ENCODE data around the gene PBX3. TPM values are rescaled to one million over a fixed set of nuclear protein-coding genes. Genes with fewer than 3 reads are reported as not detected.

The PBX3 gene
- polyA plus RNA-seq, 1 donor: 34.0 TPM

DNA sequence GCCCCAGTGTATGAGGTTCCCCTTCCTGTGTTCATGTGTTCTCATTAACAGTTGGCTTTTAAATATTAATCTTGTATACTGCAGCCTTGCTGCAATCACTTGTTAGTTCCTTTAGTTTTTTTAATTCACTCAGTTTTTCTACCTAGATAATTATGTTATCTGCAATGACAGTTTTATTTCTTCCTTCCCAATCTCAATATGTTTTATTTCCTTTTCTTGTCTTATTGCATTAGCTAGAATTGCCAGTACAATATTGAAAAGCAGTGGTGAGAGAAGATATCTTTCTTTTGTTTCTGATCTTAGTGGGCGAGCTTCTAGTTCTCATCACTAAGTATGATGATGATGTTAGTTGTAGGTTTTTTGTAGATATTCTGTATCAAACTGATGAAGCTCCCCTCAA lies 232.2 kb downstream of the PBX3 start:
- no peak for DNase-seq

DNA sequence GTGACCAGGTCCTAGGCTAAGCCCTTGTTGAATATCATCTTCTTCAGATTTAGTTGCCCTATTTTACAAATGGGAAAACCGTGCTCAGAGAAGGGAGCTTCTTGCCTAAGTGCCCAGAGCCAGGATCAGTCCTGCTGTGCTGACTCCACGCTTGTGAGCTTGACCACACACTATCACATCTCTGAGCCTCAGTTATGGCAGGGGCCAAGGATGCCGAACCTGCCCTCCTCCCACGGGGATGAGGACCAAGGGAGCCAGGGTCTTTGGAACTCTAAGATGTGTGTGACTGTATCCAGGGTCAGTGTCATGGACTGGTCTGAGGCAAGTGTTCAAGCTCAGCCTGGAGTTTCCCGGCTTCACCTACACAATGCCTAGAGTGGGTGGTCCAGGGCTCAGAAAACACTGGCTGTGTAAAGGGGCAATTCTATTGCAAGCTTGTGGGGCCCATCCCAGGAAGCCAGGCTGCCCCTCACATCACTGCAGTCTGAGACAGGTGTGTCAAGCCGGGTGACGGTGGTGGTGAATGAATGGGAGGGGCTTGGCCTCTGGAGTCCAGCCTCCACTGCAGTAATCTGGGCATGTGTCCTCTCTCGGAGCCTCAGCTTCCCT lies 235.7 kb downstream of the PBX3 start:
- DNase-seq: no peak

DNA sequence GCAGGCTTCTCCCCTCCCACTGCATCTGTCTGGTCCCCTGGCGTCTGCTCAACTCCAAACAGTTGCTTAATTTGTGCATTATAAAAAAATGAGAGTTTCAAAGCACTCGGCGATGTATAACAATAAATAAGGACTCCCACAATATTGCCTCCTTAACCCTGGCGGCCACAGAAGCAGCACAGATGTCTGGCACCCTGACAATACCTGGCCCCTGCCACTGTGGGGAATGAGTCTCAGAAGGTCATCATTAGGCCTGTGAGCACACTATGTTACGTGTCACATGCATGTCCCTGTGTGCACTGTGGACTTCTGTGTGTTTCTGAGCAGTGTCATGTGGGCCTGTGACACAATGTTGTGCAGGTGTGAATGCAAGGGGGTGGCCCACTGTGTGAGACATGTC lies 236.5 kb downstream of the PBX3 start:
- no peak for DNase-seq

DNA sequence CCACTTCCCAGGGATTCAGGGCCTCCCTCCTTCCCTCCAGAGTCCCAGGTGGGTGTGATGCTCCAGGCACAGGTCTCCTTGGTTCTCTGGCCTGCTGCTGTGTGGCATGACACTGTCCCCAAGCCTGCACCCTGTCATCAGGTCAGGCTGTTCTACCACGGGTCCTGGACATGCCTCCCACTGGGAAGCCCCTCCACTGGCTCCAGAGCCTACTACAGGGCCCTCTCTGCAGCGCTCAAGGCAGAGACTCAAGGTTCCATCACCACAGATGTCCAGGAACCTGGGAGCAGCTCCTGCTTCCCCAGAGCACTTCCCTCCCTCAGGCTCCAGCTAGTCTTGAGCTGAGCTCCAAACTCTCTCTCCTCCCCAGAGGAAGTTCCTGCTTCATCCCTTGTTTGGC lies 237.3 kb downstream of the PBX3 start:
- DNase-seq: no peak

DNA sequence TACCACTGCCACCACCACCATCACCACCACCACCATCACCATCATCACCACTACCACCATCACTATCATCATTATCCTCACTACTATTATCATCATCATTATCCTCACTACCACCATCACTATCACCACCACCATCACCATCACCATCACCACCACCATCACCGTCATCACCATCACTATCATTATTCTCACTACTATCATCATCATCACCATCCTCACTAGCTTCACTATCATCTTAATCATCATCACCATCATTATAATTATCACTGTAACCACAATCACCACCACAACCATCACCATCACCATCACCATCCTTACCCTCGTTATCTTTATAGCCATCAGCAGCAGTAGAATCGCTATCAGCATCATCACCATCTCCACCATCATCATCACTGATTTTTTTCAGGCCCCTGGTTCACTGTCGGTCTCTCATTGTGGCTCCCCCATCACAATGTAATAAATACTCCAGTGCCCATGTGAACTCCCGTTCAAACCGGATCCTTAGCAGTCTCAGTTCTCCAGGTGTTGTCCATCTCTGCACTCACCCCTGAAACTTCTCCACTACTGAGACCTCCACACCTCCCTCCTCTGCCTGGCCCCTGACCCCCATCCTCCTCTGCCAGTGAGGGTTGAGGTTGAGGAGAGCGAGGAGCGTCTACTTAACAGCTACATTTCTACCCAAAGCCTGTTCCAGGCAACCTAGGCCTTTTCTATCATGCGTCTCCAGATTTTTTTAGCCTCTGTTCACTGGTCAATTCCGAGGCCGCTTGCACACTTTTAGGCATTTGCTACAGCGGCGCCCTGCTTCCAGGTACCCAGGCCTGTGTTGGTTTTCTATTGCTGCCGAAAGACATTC lies 238.2 kb downstream of the PBX3 start:
- no peak for DNase-seq

DNA sequence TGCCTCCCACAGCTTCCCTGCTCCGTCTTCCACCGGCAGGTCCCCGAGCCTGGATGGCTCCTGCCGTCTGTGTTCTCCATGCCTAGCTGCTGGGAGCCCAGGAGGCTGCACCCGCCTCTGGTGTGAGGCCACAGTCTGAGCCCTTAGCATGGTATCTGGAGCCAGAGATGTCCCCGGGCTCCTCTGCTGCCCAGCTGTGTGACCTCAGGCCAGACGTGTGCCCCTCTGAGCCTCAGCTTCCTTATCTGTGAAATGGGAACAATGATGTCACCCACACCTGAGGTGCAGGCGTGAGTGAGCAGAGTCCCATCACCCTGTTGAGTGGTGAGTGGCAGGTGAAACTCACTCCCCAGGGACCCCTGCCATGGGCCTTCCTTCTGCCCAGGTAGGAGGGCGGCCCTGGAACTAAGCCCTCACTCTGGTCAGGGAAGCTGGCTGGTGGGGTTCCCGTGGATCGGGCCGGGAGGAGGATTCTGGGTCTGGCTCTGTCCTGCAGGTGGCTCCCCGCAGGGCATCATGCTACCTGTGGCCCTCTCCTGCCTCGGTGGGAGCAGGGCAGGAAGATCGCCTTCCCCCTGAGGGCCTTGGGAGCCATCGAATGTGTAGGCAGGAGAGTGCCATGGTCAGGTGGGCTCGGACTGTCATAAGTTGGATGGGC lies 239.0 kb downstream of the PBX3 start:
- DNase-seq: no peak

DNA sequence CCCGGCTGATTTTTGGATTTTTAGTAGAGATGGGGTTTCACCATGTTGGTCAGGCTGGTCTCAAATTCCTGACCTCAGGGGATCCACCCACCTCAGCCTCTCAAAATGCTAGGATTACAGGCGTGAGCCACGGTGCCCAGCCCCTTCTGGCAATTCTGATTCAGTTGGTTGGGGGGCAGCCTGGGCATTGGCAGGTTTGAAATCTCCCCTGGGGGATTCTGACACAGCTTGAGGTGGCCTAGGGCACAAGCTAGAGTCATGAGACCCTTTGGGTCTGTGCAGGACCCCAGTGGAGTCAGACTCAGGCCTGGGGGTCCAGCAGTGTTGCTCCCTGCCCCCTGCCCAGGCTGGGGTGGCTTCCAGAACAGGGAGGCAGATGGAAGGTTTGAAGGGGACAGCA lies 239.8 kb downstream of the PBX3 start:
- DNase-seq: no peak

DNA sequence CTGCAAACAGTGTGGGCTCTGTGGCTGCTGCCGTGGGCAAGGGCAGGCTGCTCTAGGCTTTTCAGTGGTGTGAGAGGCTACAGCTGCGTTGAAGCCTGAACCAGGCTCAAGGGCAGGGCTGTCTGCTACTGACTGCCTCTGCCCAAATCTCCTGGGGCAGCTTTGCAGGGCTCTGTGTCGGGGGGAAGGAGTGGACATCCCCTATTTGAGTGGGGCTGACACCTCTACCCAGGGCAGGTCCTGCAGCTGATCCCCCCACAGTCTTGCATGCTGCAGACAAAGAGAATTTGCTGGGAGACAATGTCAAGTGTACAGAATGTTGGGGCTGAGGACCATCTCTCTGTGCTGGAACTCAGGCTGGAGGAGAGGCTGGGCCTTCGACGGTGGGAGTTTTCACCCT lies 240.2 kb downstream of the PBX3 start:
- DNase-seq: no peak

DNA sequence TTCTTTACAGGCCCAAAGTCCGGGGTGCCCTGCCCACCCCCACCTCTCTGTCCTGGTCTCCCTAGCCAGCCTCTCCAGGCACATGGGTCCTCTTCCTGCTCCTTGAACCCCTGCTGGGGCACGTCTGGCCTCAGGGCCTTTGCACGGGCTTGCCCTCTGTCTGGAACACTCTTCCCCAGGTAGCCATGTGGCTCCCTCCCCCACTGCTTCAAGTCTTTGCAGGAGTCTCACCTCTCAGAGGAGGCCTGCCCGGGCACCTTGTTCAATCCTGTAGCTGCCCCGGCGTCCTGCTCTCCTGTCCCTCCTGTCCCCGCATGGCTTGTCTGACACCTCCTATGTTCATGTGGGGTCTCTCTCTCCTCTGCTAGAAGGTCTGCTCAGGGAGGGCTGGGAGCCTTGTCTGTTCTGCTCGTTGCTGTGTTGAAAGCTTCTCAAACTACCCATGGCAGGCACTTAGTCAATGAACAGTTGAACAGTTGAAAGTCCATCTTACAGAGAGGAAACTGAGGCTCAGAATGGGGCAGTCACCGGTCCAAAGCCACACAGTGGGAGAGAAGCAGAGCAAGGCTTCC lies 241.4 kb downstream of the PBX3 start:
- DNase-seq: no peak

DNA sequence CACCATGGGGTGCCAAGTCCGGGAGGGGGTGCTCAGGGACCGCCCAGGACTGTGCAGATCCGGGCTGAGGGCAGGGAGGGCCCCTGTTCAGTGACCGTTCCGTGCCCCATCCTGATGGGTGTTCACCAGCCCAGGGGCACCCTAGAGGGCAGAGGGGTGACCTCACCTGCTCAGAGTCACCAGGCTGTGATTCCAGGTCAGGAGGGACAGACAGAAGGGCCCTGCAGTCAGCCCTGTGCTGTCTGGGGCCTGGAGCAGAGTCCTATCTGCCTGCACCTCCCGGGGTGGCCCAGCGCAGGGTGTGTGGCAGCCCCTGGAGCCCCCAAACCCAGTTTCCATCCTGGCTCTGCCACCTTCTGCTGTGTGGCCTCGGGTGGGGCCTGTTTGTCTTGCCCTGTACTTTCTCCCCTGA lies 241.9 kb downstream of the PBX3 start:
- no peak for DNase-seq

DNA sequence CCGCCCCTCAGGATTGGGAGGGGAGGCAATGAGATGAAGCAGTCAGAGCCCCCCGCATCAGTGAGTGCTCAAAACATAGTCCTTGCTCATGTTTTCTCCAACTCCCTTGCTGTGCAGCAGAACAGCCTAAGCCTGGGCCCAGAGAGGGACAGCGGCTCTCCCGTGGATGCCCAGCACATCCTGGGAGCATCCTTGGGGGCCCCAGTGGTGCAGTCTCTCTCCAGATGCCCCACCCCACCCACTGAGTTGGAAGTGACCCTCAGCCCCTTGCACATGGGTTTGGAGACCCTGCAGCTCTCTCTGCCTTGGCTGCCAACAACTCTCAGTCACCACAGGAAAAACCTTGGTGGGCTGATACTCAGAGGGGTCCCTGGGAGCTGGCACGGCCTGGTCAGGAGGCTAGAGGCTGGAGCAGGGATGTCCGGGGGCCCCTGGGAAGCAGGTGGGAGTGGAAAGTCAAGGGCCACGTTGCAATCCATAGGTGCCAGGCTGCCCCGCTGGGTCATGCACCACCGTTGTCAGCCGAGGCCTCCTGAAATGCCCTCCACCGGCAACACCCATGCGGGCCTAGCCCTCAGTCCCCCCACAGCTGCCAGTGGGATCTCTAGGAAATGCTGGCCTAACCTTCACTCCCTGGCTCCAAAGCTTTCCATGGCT lies 242.5 kb downstream of the PBX3 start:
- no peak for DNase-seq

DNA sequence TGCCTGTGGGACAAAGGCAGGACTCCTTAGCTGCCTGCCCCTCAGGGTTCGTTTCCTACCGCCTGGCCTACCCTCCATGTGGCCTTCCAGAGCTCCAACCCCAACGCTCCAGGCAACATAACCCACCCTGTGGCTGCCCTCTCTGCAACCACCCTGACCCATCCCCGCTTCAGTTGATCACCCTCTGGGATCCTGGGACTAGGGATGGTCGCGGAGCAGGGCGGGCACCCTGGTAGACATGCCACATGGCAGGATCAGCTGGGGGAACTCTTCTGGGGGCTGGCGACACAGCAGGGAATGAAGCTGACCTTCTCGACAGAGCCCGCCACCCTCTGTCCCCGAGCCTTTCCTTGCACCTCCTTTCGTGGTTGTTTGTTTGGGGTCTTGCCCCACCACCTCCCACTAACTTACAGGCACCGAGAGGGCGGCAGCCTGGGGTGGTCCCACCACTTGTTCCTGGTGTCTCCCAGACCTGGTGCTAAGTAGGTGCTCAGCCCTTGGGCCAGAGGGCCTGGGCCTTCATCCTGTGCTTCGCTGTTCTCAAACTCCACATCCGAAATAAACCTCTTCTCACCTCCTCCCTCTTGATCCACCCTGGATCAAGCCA lies 243.1 kb downstream of the PBX3 start:
- no peak for DNase-seq

DNA sequence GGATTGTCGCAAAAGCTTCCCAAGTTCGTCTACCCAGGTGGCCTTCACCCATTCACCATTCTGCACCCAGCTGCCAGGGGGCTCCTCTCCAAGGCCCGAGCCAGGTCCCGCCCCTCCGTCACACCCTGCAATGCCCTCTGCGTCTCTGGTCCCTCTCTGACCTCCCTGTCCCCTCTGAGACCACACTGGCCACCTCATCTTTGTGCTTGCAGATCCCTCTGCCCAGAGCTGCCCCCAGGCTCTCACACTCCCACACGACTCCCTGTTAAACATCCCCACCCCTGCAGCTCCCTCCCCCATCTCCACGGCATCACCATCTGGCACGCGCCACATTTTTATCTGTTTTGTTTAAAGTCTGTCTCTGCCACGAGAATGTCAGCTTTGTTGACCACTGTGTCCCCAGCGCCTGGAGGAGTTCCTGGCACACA lies 243.6 kb downstream of the PBX3 start:
- DNase-seq: peak; percentile 13

DNA sequence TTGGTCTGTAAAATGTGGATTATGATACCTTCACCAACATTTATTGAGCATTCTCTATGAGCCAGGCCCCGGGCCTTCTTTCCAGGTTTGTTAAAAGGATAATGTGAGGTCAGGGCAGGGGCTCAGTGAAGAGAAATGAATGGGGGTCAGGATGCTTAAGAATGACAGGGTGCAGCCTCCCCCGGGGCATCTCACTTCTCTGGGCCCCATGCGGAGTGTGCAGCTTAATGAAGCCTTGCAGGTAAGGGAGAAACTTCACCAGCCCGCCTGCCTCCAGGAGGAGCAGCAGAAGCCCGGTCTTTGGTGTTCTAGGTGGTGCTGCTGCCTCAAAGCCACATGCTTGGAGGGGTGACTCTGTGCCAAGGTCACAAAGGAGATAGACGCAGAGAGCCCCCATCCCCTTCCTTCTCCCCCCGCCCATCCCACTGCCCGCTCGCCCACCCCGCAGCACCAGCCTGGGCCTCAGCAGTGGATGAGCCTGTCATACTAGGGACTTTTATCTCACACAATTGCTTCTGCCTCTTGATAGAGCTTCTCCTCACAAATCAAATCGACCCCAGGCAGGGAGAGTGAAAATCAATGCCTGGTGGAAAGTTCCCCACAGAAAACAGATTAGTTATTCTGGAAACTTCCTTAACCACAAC lies 244.8 kb downstream of the PBX3 start:
- DNase-seq: no peak

DNA sequence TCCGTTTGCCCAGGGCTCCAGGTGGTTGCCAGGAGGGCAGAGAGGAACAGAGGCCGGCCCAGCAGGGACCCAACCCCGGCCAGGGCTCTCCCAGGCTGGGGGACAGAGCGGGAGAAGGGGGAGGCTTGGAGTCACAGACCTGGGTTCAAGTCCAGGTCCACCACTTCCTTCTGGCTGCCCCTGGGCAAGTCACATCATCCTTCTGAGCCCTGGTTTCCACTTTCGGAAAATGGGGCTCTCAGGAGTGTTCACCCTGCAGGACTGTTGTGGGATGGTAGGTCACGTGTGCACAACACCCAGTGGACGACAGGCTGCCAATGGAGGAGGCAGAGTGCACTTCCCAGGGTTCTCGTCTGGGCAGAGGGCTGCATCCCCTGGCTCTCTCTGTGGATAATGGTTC lies 245.4 kb downstream of the PBX3 start:
- no peak for DNase-seq

DNA sequence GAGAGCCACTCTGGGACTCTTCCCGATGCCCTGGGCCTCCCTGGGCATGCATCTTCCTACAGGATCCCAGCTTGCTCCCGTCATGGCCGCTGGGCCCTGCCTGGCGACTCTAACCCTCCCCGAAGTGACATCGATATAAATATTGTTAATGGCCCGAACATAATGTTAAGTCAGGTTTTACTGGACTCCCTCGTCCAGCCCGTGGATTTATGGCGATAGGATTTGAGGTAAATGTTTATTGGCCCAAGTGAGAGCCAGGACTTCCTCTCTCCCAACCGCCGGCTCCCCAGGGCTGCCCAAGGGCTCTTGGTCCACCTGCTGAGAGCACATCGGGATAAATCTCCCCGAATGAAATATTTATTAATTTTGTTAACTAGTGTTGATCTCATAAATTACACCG lies 246.3 kb downstream of the PBX3 start:
- peak; percentile 21 for DNase-seq

DNA sequence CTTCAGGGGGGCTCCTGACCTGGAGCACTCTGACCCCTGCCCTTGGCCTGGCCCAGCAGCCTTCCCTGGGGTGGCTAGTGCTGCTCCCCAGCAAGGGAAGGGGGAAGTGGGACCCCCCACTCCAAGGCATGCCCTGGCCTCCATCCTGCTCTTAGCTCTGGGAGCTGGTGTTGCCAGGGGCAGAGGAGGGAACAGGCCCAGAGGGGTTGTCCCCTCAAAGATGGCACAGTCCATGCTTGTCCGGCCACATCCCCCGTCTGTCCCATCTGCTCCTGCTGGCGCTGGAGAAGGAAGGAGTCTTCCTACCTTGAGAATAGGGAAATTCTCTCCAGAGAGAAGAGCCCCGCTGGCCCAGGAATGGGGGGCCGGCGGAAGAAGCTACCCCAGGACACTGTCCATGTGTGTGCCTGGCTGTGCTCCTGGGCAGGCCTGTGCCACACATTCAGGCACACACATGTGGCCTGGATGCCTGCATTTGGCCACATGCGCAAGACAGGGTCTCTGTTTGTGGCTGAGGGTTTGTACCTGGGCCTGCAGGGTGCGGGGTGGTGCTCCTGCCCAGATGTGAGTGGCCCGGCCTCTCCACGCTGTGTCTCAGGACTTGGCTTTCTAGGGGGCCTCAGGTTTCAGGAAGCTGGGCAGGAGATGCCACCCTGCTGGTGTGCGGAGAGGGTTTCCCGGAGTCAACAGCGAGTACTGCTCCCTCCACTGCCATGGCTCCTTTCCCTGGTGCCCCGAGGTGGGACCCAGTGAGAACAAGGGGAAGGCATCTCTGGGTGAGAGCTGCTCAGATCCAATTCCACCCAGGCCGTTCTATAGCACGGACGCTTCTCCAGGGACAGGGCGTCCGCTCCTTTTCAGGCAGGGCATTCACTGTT lies 247.1 kb downstream of the PBX3 start:
- no peak for DNase-seq

DNA sequence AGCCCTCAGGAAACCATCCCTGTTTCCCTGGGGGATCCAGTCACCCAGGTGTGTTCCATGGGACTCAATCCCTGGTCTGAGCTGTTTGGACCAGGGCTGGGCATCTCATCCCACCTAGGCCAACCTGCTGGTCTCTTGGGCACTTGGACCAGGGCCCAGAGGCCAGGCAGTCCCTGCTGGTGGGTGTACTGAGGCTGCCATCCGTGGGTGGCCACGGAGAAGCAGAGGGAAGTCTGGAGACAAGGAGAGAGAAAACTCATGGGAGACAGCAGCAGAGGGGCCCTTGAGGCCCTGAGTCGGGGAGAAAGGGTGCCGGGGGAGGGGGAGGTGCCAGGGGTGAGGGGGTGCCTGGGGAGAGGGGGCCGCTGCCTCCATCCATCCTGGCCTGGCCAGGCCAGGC lies 247.8 kb downstream of the PBX3 start:
- DNase-seq: no peak

DNA sequence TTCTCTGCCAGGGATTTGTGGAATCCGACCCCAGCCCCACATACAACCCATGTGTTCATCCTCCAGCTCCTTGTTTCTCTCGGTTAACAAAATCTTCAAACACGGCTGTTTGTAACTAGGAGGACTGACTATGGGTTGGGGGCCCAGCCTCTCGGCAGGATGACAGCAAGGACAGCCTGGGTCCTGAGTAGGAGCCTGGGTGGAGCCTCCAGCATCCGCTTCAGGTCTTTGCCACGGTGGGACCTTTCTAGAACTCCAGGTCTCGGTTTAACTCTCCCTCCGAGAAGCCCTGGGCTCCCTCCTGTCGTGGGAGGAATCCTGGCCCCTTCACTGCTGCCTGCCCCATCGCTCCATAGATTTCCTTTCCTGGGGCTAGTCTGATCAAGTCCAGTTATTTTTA lies 248.5 kb downstream of the PBX3 start:
- no peak for DNase-seq

DNA sequence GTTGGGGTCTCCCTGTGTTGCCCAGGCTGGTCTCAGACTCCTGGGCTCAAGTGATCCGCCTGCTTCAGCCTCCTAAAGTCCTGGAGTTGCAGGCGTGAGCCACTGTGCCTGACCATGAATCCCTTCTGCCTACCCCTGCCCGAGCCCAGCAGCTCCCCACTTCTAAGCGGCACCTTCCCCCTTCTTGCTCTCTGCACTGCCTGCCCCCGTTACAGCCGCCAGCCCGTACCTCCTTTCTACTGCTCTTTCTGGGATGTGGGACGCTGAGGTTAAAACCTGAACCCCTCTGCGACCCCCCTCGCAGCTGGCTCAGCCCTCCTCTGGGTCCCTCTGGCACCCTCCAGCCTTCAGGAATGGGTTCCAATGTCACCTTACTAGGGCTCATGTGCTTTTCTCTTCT lies 249.6 kb downstream of the PBX3 start:
- DNase-seq: no peak
